A549 (cell line): ENCODE results near the gene DUOX1.

Experiments used
- CEBPB ChIP-seq, 2 experiments: fragments of >200 bp in 1 of 2; sonication (Bioruptor Twin) in 1 of 2; formaldehyde crosslinking in 1 of 2; IDR thresholded peaks; 2 replicates each; pipeline ENCODE4 v1.6.1; 2012 to 2016
- CTCF ChIP-seq: fragments of >200 bp; sonication (Bioruptor Twin); formaldehyde crosslinking; IDR thresholded peaks from 3 replicates; pipeline ENCODE4 v1.5.1; 2016
- EP300 ChIP-seq, 2 experiments: fragments of >200 bp; sonication (Bioruptor Twin); formaldehyde crosslinking; IDR thresholded peaks; 2 replicates in 1 of 2; 3 replicates in 1 of 2; pipeline ENCODE4 v1.6.1; 2016 to 2017
- HDAC2 ChIP-seq: fragments of 200-600 bp; sonication (generic); IDR thresholded peaks from 2 replicates; pipeline ENCODE4 v1.6.1; 2016
- JUN ChIP-seq, 2 experiments: fragments of >200 bp; sonication (Bioruptor Twin); formaldehyde crosslinking; IDR thresholded peaks; 2 replicates in 1 of 2; 3 replicates in 1 of 2; pipeline ENCODE4 v1.6.1; 2016 to 2017
- JUNB ChIP-seq: fragments of >200 bp; sonication (Bioruptor Twin); formaldehyde crosslinking; IDR thresholded peaks from 2 replicates; pipeline ENCODE4 v1.6.1; 2016
- MAX ChIP-seq: IDR thresholded peaks from 2 replicates; pipeline ENCODE4 v1.6.1; 2012
- MAZ ChIP-seq: fragments of 150-350 bp; IDR thresholded peaks from 2 replicates; pipeline ENCODE4 v1.6.1; 2014; ENCODE audit warnings: antibody characterized with exemption, low read depth, low read length, borderline replicate concordance
- MYC ChIP-seq: IDR thresholded peaks from 2 replicates; pipeline ENCODE4 v1.6.1; 2012; ENCODE audit warnings: mild to moderate bottlenecking, inconsistent platforms, low read length, improper control_type of control experiment, borderline replicate concordance
- POLR2A ChIP-seq: IDR thresholded peaks from 2 replicates; pipeline ENCODE4 v1.6.1; 2012; ENCODE audit warnings: mild to moderate bottlenecking, low read length
- RNF2 ChIP-seq: fragments of 200-600 bp; sonication (generic); IDR thresholded peaks from 2 replicates; pipeline ENCODE4 v1.6.1; 2016; ENCODE audit warnings: low read depth, mild to moderate bottlenecking, antibody characterized with exemption, moderate library complexity, borderline replicate concordance

- TF ChIP-seq JUNB (no peak), MAX (no peak), CTCF (no peak), POLR2A (no peak), CEBPB (IDR thresholded peaks at IDR 0.05) (no peak), RNF2 (no peak), JUN (IDR thresholded peaks at IDR 0.05) (no peak), MAZ (no peak), HDAC2 (no peak), EP300 (IDR thresholded peaks at IDR 0.05) (no peak), MYC (no peak)
These were observed 38.5 kb downstream of the DUOX1 start for GRCh38 chr15:45168286-45168685.
